ENCODE results near the gene PDE4B. TPM values are rescaled to one million over a fixed set of nuclear protein-coding genes. Genes with fewer than 3 reads are reported as not detected.

Gene PDE4B
- total RNA-seq (100 to 1,000 TPM in 2 of 4 donors, 10 to 100 TPM in 1, 1 to 10 TPM in 1; 8.6 to 191 (median 84.7) TPM), polyA plus RNA-seq (10 to 100 TPM in 1 of 3 donors, 1 to 10 TPM in 2; 4.1 to 16.3 (median 4.9) TPM)
- long read RNA-seq, donor 1, transcript PDE4B-203 (10 exons, 3,982 nt) = major isoform, 5 of 19 reads
- long read RNA-seq, donor 1, partial matches to known transcripts = 4 of 19 reads
- long read RNA-seq, donor 1, other reads (novel, unspliced or antisense) = 10 of 19 reads
- long read RNA-seq, donor 2, partial matches to known transcripts = 5 of 24 reads
- long read RNA-seq, donor 2, other reads (novel, unspliced or antisense) = 15 of 24 reads

- peak in 1 of 2 donors; percentile 50 for DNase-seq
- Histone ChIP-seq H3K27me3 (ENCODE audit: insufficient read depth in 3 of 3, low read length in 2 of 3) (peaks cover 0 to 35% (median 8%) of the 10 kb centered on the region in 3 donors), H3K9me3 (peaks cover 13% of the 10 kb centered on the region), H3K36me3 (ENCODE audit: insufficient read depth in 1 of 2, low read depth in 1 of 2) (no peaks in the 10 kb centered on the region), H3K4me3 (peak within 1 kb of the TSS; percentile 55), H3K27ac (no peak within 1 kb of the TSS), H3K4me1 (no peaks in the 10 kb centered on the region)
- TF ChIP-seq, protein P1, sequence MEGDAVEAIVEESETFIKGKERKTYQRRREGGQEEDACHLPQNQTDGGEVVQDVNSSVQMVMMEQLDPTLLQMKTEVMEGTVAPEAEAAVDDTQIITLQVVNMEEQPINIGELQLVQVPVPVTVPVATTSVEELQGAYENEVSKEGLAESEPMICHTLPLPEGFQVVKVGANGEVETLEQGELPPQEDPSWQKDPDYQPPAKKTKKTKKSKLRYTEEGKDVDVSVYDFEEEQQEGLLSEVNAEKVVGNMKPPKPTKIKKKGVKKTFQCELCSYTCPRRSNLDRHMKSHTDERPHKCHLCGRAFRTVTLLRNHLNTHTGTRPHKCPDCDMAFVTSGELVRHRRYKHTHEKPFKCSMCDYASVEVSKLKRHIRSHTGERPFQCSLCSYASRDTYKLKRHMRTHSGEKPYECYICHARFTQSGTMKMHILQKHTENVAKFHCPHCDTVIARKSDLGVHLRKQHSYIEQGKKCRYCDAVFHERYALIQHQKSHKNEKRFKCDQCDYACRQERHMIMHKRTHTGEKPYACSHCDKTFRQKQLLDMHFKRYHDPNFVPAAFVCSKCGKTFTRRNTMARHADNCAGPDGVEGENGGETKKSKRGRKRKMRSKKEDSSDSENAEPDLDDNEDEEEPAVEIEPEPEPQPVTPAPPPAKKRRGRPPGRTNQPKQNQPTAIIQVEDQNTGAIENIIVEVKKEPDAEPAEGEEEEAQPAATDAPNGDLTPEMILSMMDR (IDR thresholded peaks at IDR 0.05) = no peak
- 0 to 1% (median 0%) methylated on average over 39 to 66 of the region's 67 CpGs for WGBS, 3 donors
- intact Hi-C loops (cut with DNase I) = no loop called here
- ATAC-seq = peak; percentile 21 to 44 (median 32)
Measured at GRCh38 chr1:65792669-65793358, at the start of gene PDE4B. PDE4B (plus strand) TSS chr1:65792895.

GRCh38 chr1:65744731-65745130, 48.0 kb upstream of the PDE4B start:
- TF ChIP-seq, protein P1 (IDR thresholded peaks at IDR 0.05) = no peak
- ATAC-seq = no peak
- no peak overlapping the region for H3K27ac ChIP-seq
- H3K36me3 ChIP-seq (ENCODE audit: insufficient read depth in 1 of 2, low read depth in 1 of 2) = no peaks in the 10 kb centered on the region
- H3K4me1 ChIP-seq = no peaks in the 10 kb centered on the region
- intact Hi-C loops (cut with DNase I) = no loop called here
- H3K4me3 ChIP-seq = no peak overlapping the region
- H3K27me3 ChIP-seq (ENCODE audit: insufficient read depth in 3 of 3, low read length in 2 of 3) = peaks cover 0 to 3% (median 0%) of the 10 kb centered on the region in 3 donors
- WGBS, 3 donors = 87 to 100% (median 95%) methylated on average over 1 of the region's 1 CpG
- DNase-seq = no peak
- H3K9me3 ChIP-seq = no peaks in the 10 kb centered on the region

DNA sequence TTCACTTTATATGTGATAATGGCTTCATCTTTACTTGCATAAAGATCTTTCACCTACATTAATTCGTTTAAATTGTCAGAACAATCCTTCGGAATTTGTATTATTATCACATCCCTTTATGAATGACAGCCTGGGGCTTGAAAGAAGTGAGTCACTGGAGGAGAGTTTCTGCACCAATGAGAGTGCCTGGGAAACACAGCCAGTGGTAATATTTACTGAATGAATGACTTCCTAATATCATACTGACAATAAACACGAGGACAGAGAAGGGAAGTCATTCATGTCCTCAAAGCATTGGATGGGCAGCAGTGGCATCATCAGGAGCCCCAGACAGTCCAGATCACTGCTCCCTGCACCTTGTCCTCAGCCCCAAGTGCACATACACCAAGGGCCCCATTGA, 40.7 kb upstream of the PDE4B start:
- TF ChIP-seq, protein P1 (IDR thresholded peaks at IDR 0.05) = no peak
- no peak for ATAC-seq
- Histone ChIP-seq H3K4me3 (no peak overlapping the region), H3K27me3 (ENCODE audit: insufficient read depth in 3 of 3, low read length in 2 of 3) (no peaks in the 10 kb centered on the region), H3K36me3 (ENCODE audit: insufficient read depth in 1 of 2, low read depth in 1 of 2) (no peaks in the 10 kb centered on the region), H3K9me3 (no peaks in the 10 kb centered on the region), H3K4me1 (no peaks in the 10 kb centered on the region), H3K27ac (no peak overlapping the region)
- intact Hi-C loops (cut with DNase I) = no loop called here
- DNase-seq = no peak
- 46 to 65% (median 56%) methylated on average over 3 of the region's 3 CpGs for WGBS, 3 donors

GRCh38 chr1:65756616-65757015, 36.1 kb upstream of the PDE4B start:
- Histone ChIP-seq H3K4me1 (no peaks in the 10 kb centered on the region), H3K4me3 (no peak overlapping the region), H3K27ac (no peak overlapping the region), H3K27me3 (ENCODE audit: insufficient read depth in 3 of 3, low read length in 2 of 3) (no peaks in the 10 kb centered on the region), H3K9me3 (no peaks in the 10 kb centered on the region), H3K36me3 (ENCODE audit: insufficient read depth in 1 of 2, low read depth in 1 of 2) (no peaks in the 10 kb centered on the region)
- intact Hi-C loops (cut with DNase I) = no loop called here
- TF ChIP-seq, protein P1 (IDR thresholded peaks at IDR 0.05) = no peak
- ATAC-seq (no peak), DNase-seq (no peak)

Data from psoas muscle (tissue), 8 donors.